A549 treated with AZD9567 at 1 μM for 4 hours (cell line): ENCODE measurements around the gene HOXD9. TPM values are rescaled to one million over a fixed set of nuclear protein-coding genes. Genes with fewer than 3 reads are reported as not detected.

Source experiments
- total RNA-seq: library from RNA; stranded (reverse); fragments of 200-300 nt; extraction: Qiagen RNA extraction; gene quantifications from 5 replicates; pipeline ENCODE4 v1.2.3, GENCODE V29; 2022; ENCODE audit not compliant: insufficient read depth

Gene HOXD9
- total RNA-seq, result 1.1 to 1.8 TPM (median 1.2 TPM) in 5 replicates

DNA sequence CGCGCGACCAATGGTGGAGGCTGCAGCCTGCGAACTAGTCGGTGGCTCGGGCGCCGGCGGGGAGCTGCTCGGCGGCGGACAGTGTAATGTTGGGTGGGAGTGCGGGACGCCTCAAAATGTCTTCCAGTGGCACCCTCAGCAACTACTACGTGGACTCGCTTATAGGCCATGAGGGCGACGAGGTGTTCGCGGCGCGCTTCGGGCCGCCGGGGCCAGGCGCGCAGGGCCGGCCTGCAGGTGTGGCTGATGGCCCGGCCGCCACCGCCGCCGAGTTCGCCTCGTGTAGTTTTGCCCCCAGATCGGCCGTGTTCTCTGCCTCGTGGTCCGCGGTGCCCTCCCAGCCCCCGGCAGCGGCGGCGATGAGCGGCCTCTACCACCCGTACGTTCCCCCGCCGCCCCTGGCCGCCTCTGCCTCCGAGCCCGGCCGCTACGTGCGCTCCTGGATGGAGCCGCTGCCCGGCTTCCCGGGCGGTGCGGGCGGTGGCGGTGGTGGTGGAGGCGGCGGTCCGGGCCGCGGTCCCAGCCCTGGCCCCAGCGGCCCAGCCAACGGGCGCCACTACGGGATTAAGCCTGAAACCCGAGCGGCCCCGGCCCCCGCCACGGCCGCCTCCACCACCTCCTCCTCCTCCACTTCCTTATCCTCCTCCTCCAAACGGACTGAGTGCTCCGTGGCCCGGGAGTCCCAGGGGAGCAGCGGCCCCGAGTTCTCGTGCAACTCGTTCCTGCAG lies at the start of gene HOXD9:
TSS of gene HOXD9 (plus strand) at position 37 of the 728 bp plus-strand sequence. CDS start at position 87, 50 bp downstream.

DNA sequence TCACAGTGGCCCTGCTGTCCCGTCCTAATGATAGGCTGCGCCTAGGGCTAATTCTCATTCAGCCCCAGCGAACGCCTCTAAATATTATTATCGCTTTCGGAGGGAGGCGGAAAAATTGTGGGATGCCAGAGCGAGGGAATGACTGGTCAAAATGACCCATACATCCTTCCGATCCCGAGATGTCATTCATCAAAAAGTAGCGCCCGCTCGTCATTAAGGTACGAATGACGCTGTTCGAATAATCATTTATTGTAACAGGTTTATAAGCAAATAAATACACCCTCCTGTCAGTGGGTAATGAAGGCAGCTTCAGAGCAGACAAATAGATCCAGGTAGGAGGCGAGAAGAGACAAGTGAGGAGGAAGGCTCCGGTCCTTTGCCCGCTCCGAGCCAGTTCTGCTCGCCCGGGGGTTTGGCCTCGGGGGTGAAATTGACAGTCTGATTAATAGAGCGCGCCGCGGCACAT lies 38.7 kb upstream of the HOXD9 start, which contains the start of gene EVX2:
TSS of gene EVX2 (minus strand) at position 167 of the 466 bp plus-strand sequence. CDS start 186 bp downstream, outside the sequence.

DNA sequence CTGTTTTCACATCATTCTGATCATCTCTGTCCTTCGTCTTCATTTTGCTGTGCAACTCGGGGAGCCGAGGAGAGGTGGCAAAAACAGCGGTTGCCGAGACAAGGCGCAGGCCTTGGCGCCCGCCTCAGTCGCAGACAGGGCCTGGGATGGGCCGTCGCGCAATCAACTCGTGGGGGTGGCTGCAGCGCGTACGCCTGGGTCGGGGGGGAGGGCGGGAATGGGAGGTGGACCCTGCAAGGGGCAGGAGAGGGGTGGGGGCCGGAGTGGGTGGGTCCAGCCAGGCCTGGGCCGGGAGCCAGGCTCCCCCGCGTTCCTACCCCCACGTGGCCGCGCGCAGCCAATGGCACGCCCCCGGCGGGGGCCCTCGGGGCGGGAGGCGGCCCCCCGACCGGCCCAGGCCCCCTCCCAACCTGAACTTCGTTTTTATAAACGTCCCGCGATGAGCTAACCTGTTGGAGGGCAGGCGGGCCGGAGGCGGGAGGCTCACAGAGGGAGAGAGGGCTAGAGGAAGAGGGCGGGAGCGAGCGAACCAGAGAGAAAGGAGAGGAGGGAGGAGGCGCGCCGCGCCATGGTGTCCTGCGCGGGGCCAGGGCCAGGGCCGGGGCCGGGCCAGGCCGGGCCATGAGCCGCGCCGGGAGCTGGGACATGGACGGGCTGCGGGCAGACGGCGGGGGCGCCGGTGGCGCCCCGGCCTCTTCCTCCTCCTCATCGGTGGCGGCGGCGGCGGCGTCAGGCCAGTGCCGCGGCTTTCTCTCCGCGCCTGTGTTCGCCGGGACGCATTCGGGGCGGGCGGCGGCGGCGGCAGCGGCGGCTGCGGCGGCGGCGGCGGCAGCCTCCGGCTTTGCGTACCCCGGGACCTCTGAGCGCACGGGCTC lies 30.0 kb upstream of the HOXD9 start, which contains the start of gene HOXD13:
TSS of gene HOXD13 (plus strand) at position 452 of the 875 bp plus-strand sequence. CDS start at position 622, 170 bp downstream.

DNA sequence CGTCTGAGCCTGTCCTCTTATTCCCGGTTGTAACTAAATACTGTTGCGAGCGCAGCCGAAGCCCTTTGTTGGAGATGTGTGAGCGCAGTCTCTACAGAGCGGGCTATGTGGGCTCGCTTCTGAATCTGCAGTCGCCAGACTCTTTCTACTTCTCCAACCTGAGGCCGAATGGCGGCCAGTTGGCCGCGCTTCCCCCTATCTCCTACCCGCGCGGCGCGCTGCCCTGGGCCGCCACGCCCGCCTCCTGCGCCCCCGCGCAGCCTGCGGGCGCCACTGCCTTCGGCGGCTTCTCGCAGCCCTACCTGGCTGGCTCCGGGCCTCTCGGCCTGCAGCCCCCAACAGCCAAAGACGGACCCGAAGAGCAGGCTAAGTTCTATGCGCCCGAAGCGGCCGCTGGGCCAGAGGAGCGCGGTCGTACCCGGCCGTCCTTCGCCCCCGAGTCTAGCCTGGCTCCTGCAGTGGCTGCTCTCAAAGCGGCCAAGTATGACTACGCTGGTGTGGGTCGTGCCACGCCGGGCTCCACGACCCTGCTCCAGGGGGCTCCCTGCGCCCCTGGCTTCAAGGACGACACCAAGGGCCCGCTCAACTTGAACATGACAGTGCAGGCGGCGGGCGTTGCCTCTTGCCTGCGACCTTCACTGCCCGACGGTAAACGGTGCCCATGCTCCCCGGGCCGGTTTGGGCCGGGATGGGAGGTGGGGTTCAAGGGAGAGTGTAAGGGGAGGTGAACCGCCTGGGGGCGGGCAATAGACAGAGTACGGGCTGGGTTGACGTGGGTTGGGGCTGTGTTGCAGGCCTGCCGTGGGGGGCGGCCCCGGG lies 22.6 kb upstream of the HOXD9 start, which contains the start of gene HOXD12:
TSS of gene HOXD12 (plus strand) at position 68 of the 819 bp plus-strand sequence. CDS start at position 75, 7 bp downstream.

DNA sequence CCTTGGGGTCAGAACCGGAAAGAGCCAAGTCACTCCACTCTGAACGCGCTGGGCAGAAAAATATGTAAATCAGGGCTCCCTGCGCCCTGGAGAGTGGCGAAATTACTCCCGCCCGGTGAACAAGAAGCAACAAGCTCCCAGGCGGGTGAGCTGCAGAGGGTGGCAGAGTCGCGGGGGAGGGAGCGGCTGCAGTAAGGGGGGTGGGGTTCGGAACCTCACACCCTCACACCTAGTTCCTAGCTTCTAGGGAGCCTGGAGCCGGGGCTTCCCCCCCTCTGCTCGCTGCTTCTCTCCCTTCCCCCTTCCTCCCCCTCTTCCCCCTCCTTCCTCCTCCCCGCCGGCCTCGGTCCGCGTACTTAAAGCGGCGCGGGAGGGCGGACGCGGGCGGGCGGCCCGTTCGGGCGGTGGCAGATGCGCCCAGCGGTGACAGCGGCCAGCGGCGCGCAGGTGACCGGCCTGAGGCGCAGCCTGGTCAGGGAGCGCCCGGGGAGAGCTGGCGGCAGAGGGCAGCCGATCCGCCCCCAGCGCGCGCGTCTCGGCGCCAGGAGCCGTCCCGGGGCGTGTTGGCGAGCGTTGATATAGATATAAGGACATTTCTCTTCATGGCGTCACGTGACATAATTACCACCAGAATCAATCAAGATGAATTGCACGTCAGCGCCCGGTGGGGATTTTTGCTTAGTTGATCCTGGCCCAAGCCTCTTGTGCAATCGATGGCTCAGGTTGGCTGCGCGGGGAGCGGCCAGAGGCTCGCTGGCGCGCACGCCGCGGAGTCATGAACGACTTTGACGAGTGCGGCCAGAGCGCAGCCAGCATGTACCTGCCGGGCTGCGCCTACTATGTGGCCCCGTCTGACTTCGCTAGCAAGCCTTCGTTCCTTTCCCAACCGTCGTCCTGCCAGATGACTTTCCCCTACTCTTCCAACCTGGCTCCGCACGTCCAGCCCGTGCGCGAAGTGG lies 15.7 kb upstream of the HOXD9 start, which contains the start of gene HOXD11:
TSS of gene HOXD11 (plus strand) at position 700 of the 959 bp plus-strand sequence. CDS start at position 776, 76 bp downstream.

DNA sequence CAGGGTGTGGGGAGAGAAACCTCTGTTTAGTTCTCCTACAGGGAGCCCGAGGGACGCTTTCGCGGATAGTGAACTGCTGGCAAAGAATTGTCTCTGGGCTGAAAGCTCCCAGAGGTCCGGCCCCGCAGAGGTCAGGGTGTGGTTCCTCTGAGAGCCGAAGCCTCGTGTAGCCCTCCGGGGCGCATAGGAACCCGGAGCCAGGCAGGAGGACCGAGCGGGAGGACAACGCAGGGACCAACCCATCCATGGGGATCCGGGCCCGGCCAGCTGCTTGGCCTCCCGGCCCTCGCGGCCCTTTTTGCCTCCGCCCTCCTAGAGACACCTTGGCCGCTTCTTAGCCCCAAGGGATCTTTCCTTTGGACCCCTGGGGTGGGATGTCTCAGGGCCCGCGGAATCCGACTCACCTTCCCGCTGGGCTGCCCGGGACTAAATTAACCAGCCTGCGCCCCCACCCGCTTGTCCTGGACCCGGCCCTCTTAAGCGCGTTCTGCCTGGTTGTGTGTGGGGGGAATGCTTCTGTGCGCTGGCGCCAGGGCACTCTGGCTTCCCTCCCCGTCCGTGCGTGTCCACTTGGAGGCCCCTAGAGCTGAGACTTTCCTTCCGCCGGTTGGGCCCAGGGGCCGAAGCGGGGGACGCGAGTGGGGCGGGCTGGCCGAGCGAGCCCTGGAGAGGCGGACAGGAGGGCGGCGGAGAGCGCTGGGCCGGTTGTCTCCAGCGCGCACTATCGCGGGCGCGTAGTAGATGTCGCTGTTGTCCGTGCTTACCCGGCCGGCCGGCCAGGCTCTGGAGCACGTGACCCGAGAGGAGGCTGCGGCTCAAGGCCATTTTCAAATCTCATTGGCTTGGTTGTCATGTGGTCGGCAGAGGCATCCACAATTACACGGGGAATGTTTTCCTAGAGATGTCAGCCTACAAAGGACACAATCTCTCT lies 6.4 kb upstream of the HOXD9 start, which contains the start of gene HOXD10:
TSS of gene HOXD10 (plus strand) at position 896 of the 931 bp plus-strand sequence. CDS start 56 bp downstream, outside the sequence.

DNA sequence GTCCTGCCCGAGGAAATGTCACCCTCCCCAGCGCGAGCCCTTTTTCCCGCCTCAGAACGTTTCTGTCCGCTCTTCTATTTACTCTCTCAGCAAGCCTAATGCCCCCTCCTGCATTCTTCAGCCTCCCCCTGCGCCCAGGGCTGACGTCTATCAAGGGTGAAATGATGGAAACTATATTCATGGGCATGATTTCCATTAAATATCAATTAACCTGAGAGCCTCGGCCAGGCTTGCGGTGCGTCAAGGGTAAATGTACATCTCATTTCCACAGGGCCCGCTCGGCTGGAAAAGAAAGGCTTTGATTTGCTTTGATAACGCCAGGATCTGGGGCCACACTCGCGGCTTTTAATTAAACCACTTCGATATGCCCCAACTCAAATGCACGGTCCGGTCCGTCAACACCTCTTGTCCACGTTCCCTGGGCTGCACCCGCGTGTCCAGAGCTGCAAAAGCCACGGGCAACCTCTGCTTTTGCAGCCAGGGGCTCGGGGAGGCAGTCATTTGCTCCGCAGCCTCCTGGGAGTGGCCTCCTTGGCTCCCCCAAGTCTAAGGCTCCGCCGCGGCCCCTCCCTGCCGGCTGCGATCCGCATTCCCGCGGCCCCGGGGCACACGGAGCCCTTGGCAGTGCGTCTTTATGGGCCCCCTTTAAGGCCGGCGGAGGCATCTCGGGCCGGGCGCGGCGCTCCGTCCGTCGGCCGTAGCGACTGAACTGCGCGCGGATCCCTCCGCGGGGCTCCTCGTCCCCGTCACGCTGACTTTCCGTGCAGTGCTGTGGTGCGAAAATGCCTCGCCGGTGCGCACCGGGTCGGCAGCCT lies 6.7 kb downstream of the HOXD9 start, which contains the start of gene HOXD8:
TSS of gene HOXD8 (plus strand) at position 724 of the 815 bp plus-strand sequence. CDS start 662 bp downstream, outside the sequence.

DNA sequence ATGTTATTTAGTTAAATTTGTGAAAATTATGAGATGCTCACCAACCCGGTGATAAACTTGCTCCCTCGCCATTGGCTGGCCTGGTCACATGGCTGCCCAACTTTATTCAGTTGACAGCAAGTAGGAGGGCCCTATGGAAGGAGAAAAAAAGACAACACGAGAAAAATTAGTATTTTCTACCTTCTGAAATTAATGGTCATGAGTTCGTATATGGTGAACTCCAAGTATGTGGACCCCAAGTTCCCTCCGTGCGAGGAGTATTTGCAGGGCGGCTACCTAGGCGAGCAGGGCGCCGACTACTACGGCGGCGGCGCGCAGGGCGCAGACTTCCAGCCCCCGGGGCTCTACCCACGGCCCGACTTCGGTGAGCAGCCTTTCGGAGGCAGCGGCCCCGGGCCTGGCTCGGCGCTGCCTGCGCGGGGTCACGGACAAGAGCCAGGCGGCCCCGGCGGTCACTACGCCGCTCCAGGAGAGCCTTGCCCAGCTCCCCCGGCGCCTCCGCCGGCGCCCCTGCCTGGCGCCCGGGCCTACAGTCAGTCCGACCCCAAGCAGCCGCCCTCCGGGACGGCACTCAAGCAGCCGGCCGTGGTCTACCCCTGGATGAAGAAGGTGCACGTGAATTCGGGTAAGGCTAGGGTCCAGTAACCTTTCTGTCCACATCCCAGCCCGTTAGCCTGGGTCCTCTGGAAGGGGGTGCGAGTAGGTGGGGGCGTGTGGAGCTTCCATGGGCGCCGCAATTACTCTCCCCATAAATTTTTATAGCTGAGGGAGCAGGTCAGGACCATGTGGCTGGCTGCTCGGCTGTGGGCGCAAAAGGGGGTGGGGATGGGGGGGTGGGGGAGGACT lies 29.1 kb downstream of the HOXD9 start, which contains the start of gene HOXD4:
TSS of gene HOXD4 (plus strand) at position 109 of the 846 bp plus-strand sequence. CDS start at position 193, 84 bp downstream.

DNA sequence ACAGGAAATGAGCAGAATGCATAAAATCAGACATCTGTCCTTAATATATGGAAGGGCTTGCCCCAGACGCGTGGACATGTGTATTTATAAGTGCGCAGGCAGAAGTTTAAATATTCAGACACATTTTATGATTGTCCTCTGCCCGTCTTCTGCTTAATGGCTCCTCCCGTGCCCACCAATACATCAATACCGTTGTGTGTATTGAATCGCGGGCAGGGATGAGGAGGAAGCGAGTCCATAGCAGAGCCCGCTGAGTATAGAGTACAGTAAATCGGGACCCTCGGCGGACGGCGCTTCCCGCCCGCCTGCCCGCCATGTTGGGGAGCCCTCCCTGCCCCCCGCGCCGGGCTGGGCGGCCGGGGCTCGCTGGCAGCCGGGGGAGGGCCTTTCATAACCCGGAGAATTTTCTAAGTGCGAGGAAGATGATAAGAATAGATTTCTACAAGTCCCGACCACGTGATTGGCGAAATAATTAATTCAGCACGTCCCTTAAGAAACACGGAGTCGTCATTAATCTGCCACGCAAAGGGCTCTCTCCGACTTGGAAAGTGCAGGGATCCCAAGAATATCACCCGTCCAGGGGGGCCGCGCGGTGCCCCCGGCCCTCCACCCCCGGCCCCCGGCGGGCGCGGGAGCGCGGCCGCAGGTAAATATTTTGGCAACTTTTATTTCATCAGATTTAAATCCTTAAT lies 34.4 kb downstream of the HOXD9 start, which contains the start of gene HOXD3:
TSS of gene HOXD3 (plus strand) at position 501 of the 692 bp plus-strand sequence. CDS start 11,808 bp downstream, outside the sequence.

Other genes starting within 250 kb of the HOXD9 start
- 11.9 to 49.9 TPM (median 16.8 TPM) in 5 replicates for gene LNPK, start 120.5 kb upstream of the HOXD9 start, total RNA-seq
- gene EVX2, start 38.8 kb upstream of the HOXD9 start, total RNA-seq, result not detected in 5 replicates
- 0.13 to 0.28 TPM (median 0.19 TPM) in 4 of 5 replicates, not detected in the other for gene HOXD13, start 30.0 kb upstream of the HOXD9 start, total RNA-seq
- not detected in 5 replicates for gene HOXD12, start 22.9 kb upstream of the HOXD9 start, total RNA-seq
- gene HOXD11, start 15.4 kb upstream of the HOXD9 start, total RNA-seq, result 2.6 to 6.6 TPM (median 6.0 TPM) in 5 replicates
- gene HOXD10, start 5.9 kb upstream of the HOXD9 start, total RNA-seq, result 2.6 to 6.3 TPM (median 5.4 TPM) in 5 replicates
- gene HOXD8, start 7.0 kb downstream of the HOXD9 start, total RNA-seq, result 4.2 to 5.1 TPM (median 4.5 TPM) in 5 replicates
- gene HOXD4, start 28.8 kb downstream of the HOXD9 start, total RNA-seq, result 0.28 to 0.52 TPM (median 0.40 TPM) in 4 of 5 replicates, not detected in the other
- 0.10 to 0.17 TPM (median 0.13 TPM) in 3 of 5 replicates, not detected in the others for gene HOXD3, start 34.6 kb downstream of the HOXD9 start, total RNA-seq
- gene HOXD1, start 65.9 kb downstream of the HOXD9 start, total RNA-seq, result 0.12 to 0.20 TPM (median 0.16 TPM) in 4 of 5 replicates, not detected in the other
- 41.9 to 56.5 TPM (median 43.7 TPM) in 5 replicates for gene MTX2, start 146.7 kb downstream of the HOXD9 start, total RNA-seq